22Rv1 (cell line): ENCODE measurements around the gene IFT74.

Source experiments
- H3K27ac ChIP-seq: fragments of 450-650 bp; 2 replicates; pipeline ENCODE4 v1.5.1; 2017
- ZFX ChIP-seq: fragments of 450-650 bp; IDR thresholded peaks from 2 replicates; pipeline ENCODE4 v1.6.1; 2017; ENCODE audit warnings: antibody characterized with exemption, borderline replicate concordance
- TF ChIP-seq, protein P1 (sequence below): fragments of 450-650 bp; IDR thresholded peaks from 2 replicates; pipeline ENCODE4 v1.5.1; 2017; ENCODE audit warnings: mild to moderate bottlenecking

Gene IFT74

DNA sequence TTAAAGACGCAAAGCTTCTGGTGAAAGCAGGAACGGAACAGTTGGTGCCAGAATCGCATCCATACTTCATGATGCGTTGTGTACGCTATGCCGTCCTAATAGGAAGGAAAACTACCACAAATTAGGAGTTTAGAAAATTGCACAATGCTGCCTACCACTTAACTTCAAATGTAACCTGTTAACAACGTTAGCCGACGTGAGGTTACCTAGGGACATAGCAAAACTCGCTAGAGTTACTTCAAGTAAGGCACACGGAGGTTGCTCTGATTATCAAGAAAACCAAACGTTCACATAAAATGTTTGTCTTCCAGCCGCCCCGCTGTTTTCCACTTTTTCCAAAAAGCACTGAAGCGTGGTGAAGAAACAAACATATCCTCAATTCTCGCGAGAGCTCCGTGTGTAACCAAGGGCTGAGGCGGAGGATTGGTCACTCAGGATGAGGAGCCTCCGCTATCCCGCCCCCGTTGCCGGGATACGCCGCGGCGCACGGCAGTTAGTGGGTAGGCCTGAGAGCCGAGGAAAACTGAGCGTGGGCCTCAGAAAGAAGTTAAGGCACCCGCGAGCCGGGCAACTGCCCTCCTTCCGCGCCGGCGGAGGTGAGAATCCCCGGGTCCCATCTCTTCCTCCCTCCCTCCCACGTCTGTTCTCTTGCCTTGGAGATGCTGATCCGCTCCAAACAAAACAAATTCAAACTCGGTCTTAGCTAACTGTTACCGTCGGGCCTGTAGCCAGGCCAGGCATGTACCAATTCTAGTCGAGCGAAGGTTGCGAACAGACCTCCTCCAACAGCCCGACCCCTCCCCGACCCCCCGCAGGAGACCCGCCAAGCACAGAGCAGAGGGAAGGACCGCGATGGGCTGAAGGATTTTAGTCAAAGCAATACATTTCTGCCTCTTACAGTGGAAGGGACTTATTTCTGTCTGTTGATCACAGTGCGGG is at the start of gene IFT74:
Gene IFT74 (plus strand): TSS at position 492 of the 939 bp plus-strand sequence. CDS start 5,556 bp downstream, outside the sequence.
- H3K27ac ChIP-seq, result peak within 1 kb of the TSS; percentile 85
- TF ChIP-seq ZFX, result no peak
- TF ChIP-seq, protein P1, sequence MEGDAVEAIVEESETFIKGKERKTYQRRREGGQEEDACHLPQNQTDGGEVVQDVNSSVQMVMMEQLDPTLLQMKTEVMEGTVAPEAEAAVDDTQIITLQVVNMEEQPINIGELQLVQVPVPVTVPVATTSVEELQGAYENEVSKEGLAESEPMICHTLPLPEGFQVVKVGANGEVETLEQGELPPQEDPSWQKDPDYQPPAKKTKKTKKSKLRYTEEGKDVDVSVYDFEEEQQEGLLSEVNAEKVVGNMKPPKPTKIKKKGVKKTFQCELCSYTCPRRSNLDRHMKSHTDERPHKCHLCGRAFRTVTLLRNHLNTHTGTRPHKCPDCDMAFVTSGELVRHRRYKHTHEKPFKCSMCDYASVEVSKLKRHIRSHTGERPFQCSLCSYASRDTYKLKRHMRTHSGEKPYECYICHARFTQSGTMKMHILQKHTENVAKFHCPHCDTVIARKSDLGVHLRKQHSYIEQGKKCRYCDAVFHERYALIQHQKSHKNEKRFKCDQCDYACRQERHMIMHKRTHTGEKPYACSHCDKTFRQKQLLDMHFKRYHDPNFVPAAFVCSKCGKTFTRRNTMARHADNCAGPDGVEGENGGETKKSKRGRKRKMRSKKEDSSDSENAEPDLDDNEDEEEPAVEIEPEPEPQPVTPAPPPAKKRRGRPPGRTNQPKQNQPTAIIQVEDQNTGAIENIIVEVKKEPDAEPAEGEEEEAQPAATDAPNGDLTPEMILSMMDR, result no peak

DNA sequence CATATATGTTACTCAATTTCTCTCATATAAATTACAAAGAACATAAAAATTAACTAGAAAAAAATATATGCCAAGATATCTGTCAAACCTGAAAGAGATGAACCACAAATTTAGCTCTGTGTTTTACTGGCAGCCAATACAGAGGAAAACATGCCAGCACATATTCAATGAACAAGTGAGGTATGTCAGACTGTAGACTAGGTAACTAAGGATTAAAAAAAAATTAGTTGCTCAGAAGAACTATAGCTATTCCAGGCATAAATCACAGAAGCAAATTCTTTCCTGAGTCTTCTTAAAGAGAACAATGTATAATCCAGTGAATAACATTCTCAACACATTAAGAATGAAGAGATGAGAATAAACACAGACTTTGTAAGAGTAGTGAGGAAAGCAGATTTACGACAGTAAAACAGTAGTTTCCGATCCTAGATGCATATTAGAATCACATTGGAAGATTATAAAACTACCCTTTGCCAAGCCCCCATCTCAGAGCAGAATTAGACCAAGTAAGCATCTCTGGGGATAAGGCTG is 43.0 kb upstream of the IFT74 start:
- no peak for TF ChIP-seq ZFX
- TF ChIP-seq, protein P1, result no peak
- H3K27ac ChIP-seq, result no peak overlapping the region

DNA sequence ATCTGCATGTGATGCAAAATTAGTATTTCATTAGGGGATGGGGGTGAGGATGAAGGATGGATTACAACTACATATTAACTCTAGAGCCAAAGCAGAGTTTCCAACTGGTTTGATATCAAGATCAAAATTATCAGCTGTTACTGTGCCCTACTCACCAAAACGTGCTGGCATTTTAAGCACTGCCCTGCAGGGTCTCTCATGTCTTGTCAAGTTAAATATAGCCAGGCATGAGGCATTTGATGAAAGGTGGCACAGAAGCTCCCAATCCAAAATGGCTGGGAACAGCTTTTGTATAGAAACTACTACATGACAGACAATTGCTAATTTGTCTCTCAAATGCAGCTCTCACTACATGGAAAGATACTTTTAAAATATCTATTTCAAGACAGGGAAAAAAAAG is 36.5 kb upstream of the IFT74 start:
- TF ChIP-seq, protein P1, result no peak
- no peak for TF ChIP-seq ZFX
- no peak overlapping the region for H3K27ac ChIP-seq

DNA sequence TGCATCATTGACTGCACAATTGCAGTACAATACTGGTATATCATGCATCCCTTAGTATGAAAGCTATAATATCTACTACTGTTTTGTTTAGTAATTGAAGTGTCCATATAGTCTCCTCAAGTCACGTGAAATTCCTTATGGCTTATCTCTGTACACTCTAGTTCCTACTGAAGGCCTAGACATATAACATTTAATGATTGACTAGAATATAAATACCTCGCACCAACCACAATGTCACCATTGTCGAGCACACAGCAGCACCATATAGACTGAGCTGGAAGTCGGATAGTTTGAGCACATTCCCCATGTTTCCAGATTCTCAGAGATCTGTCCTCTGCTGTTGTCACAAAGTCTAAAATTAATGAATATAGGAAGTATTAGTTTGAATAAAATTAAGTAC is 30.6 kb upstream of the IFT74 start:
- no peak for TF ChIP-seq ZFX
- TF ChIP-seq, protein P1, result no peak
- no peak overlapping the region for H3K27ac ChIP-seq

DNA sequence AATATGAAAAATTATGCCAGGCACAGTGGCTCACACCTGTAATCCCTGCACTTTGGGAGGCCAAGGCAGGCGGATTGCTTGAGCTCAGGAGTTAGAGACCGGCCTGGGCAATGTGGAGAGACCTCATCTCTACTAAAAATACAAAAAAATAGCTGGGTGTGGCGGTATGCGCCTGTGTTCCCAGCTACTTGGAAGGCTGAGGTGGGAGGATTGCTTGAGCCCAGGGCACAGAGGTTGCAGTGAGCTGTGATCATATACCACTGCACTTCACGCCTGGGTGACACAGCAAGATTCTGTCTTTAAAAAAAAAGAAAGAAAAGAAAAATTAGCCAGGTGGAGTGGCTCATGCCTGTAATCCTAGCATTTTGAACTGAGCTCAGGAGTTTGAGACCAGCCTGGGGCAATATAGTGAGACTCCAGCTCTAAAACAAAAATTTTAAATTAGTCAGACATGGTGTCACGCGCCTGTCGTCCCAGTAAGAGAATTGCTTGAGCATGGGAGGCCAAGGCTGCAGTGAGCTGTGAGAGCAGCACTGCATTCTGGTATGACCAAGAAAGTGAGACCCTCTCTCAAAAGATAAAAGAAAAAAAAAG is 27.2 kb upstream of the IFT74 start:
- no peak for TF ChIP-seq ZFX
- TF ChIP-seq, protein P1, result no peak

DNA sequence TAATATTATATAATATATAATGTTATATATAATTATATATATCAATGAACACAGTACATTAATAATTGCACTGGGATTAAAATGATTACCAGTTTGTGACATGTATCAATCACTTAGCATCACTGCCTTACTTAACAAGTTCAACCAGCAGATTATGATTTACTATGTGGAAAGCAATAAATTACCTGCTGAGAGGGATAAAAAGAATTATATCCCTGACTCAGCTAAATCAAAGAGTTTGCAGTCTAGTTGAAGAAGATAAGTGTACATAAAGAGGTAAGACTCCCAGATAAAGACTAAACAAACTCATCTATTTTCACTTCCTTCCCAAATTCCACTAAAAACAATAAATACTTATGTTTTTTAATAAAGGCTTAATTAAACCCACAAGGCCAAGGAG is 20.4 kb upstream of the IFT74 start:
- no peak for TF ChIP-seq ZFX
- TF ChIP-seq, protein P1, result no peak
- H3K27ac ChIP-seq, result no peak overlapping the region

More for the DNA sequence above, 27.2 kb upstream of the IFT74 start:
- H3K27ac ChIP-seq, result no peak overlapping the region
